ENCODE measurements around the gene DISC1. TPM values are rescaled to one million over a fixed set of nuclear protein-coding genes. Genes with fewer than 3 reads are reported as not detected.
"Not testable (repeated sequence)": the region's sequence is repeated elsewhere in the genome, so short reads cannot be mapped to it uniquely, and the experiment has no call there.

The DISC1 gene
- total and polyA plus RNA-seq, 2 experiments from 2014 or later, result 6.5 to 11.5 TPM

GRCh38 chr1:231964241-231964640, 337.7 kb downstream of the DISC1 start:
- DNase-seq (ENCODE audit: low read depth in 1 of 2, low spot score in 1 of 2), result no peak
- Histone ChIP-seq H3K9me3 (ENCODE audit: low read depth) (no peaks in the 10 kb centered on the region), H3K27ac (peak overlapping the region; percentile 36), H3K36me3 (no peaks in the 10 kb centered on the region), H3K4me3 (no peak overlapping the region), H3K4me1 (ENCODE audit: low read depth) (peaks cover 10% of the 10 kb centered on the region), H3K27me3 (no peaks in the 10 kb centered on the region)
- no peak for TF ChIP-seq CTCF (IDR thresholded peaks at IDR 0.05; ENCODE audit: low read depth, low read length)

- Histone ChIP-seq H3K27ac (no peak overlapping the region), H3K4me3 (no peak overlapping the region), H3K27me3 (no peaks in the 10 kb centered on the region), H3K4me1 (ENCODE audit: low read depth) (peaks cover 9% of the 10 kb centered on the region), H3K9me3 (ENCODE audit: low read depth) (no peaks in the 10 kb centered on the region), H3K36me3 (no peaks in the 10 kb centered on the region)
- no peak for TF ChIP-seq CTCF (IDR thresholded peaks at IDR 0.05; ENCODE audit: low read depth, low read length)
- DNase-seq (ENCODE audit: low read depth in 1 of 2, low spot score in 1 of 2), result no peak
These were observed 338.4 kb downstream of the DISC1 start for GRCh38 chr1:231964961-231965360.

- no peaks in the 10 kb centered on the region for H3K36me3 ChIP-seq
- no peak for TF ChIP-seq CTCF (IDR thresholded peaks at IDR 0.05; ENCODE audit: low read depth, low read length)
- no peak for DNase-seq (ENCODE audit: low read depth in 1 of 2, low spot score in 1 of 2)
- H3K4me3 ChIP-seq, result no peak overlapping the region
- no peaks in the 10 kb centered on the region for H3K9me3 ChIP-seq (ENCODE audit: low read depth)
- H3K4me1 ChIP-seq (ENCODE audit: low read depth), result peaks cover 9% of the 10 kb centered on the region
- H3K27me3 ChIP-seq, result no peaks in the 10 kb centered on the region
- no peak overlapping the region for H3K27ac ChIP-seq
These were observed 339.0 kb downstream of the DISC1 start for GRCh38 chr1:231965615-231966014.

- Histone ChIP-seq H3K27me3 (no peaks in the 10 kb centered on the region), H3K27ac (no peak overlapping the region), H3K4me3 (no peak overlapping the region), H3K4me1 (ENCODE audit: low read depth) (peaks cover 12% of the 10 kb centered on the region), H3K9me3 (ENCODE audit: low read depth) (no peaks in the 10 kb centered on the region), H3K36me3 (no peaks in the 10 kb centered on the region)
- DNase-seq (ENCODE audit: low read depth in 1 of 2, low spot score in 1 of 2), result no peak
- TF ChIP-seq CTCF (IDR thresholded peaks at IDR 0.05; ENCODE audit: low read depth, low read length), result no peak
These were observed 340.4 kb downstream of the DISC1 start for GRCh38 chr1:231966983-231967382.

- Histone ChIP-seq H3K36me3 (no peaks in the 10 kb centered on the region), H3K4me3 (no peak overlapping the region), H3K27me3 (no peaks in the 10 kb centered on the region), H3K4me1 (ENCODE audit: low read depth) (peaks cover 10% of the 10 kb centered on the region), H3K9me3 (ENCODE audit: low read depth) (no peaks in the 10 kb centered on the region), H3K27ac (no peak overlapping the region)
- no peak for TF ChIP-seq CTCF (IDR thresholded peaks at IDR 0.05; ENCODE audit: low read depth, low read length)
- no peak for DNase-seq (ENCODE audit: low read depth in 1 of 2, low spot score in 1 of 2)
These were observed 342.5 kb downstream of the DISC1 start for GRCh38 chr1:231969076-231969475.

- not testable (repeated sequence) for H3K4me3 ChIP-seq; H3K27ac ChIP-seq; DNase-seq (ENCODE audit: low read depth in 1 of 2, low spot score in 1 of 2); H3K27me3 ChIP-seq; H3K9me3 ChIP-seq (ENCODE audit: low read depth); H3K4me1 ChIP-seq (ENCODE audit: low read depth); H3K36me3 ChIP-seq
These were observed 343.2 kb downstream of the DISC1 start for GRCh38 chr1:231969761-231970160.
